A673 (cell line): ENCODE data around the gene EHMT1. TPM values are rescaled to one million over a fixed set of nuclear protein-coding genes. Genes with fewer than 3 reads are reported as not detected.

Source experiments
- BruUV-seq: library from RNA; stranded (reverse); fragments of 400-500 nt; replicated peaks from 2 replicates; lab custom pipeline; 2021; lab: Mats Ljungman, UMichigan
- CTCF ChIA-PET: fragments of 300-600 bp; sonication (Branson Sonifier 250); formaldehyde crosslinking; loops from one replicate; lab custom pipeline; 2022; ENCODE audit warnings: antibody characterized with exemption; lab: Charles Lee
- POLR2A ChIA-PET: fragments of 300-600 bp; sonication (Branson Sonifier 250); formaldehyde crosslinking; loops from one replicate; lab custom pipeline; 2022; ENCODE audit warnings: antibody characterized with exemption; ENCODE audit not compliant: low non-redundant PET; lab: Charles Lee
- DNase-seq: peaks from one replicate; pipeline ENCODE4 v3.0.0-alpha.2; 2015; ENCODE audit warnings: low spot score
- H3K27ac ChIP-seq: fragments of 200-600 bp; sonication (generic); 2 replicates; pipeline ENCODE4 v1.5.1; 2016; ENCODE audit warnings: mixed run types, low read depth, mild to moderate bottlenecking, mixed read lengths, antibody characterized with exemption, low read length; ENCODE audit not compliant: poor library complexity, severe bottlenecking
- H3K27me3 ChIP-seq: fragments of 200-600 bp; sonication (generic); replicated peaks from 2 replicates; pipeline ENCODE4 v1.6.1; 2017; ENCODE audit warnings: mixed run types, low read depth, mild to moderate bottlenecking, mixed read lengths, antibody characterized with exemption, low read length; ENCODE audit not compliant: insufficient read depth, poor library complexity
- H3K36me3 ChIP-seq: fragments of 200-600 bp; sonication (generic); 2 replicates; pipeline ENCODE4 v1.6.1; 2016; ENCODE audit warnings: mixed run types, mild to moderate bottlenecking, mixed read lengths, antibody characterized with exemption, low read length; ENCODE audit not compliant: insufficient read depth, poor library complexity, severe bottlenecking
- H3K4me1 ChIP-seq: fragments of 200-600 bp; sonication (generic); 2 replicates; pipeline ENCODE4 v1.6.1; 2017; ENCODE audit warnings: mixed run types, mild to moderate bottlenecking, mixed read lengths, antibody characterized with exemption, low read length; ENCODE audit not compliant: insufficient read depth, poor library complexity, severe bottlenecking
- H3K4me3 ChIP-seq: fragments of 200-600 bp; sonication (generic); 2 replicates; pipeline ENCODE4 v1.5.1; 2016; ENCODE audit warnings: low read depth, mixed run types, mild to moderate bottlenecking, mixed read lengths, low read length; ENCODE audit not compliant: poor library complexity, severe bottlenecking
- H3K9me3 ChIP-seq: fragments of 200-600 bp; sonication (generic); 2 replicates; pipeline ENCODE4 v1.6.1; 2016; ENCODE audit warnings: mixed run types, low read depth, mild to moderate bottlenecking, mixed read lengths, antibody characterized with exemption, low read length; ENCODE audit not compliant: poor library complexity, severe bottlenecking
- EZH2 ChIP-seq: fragments of 200-600 bp; sonication (generic); IDR thresholded peaks from 2 replicates; pipeline ENCODE4 v1.6.1; 2017; ENCODE audit warnings: borderline replicate concordance, low read depth, mild to moderate bottlenecking, mixed read lengths, antibody characterized with exemption, low read length; ENCODE audit not compliant: poor library complexity, severe bottlenecking
- intact Hi-C: fragments of 100-400 bp; cut with micrococcal nuclease; formaldehyde crosslinking; loops from one replicate; pipeline ENCODE4 v1.10.0; 2022; ENCODE audit not compliant: unreplicated experiment
- total RNA-seq: library from RNA; stranded (reverse); gene quantifications from 2 replicates; pipeline ENCODE4 v1.2.3, GENCODE V29; 2021
- TF ChIP-seq, protein P1 (sequence below): fragments of 300-800, 200-600 bp; sonication (generic); conservative IDR thresholded peaks from 2 replicates; pipeline ENCODE4 v1.5.1; 2017; ENCODE audit warnings: low read depth, mild to moderate bottlenecking, antibody characterized with exemption, low read length, moderate library complexity, mixed read lengths

EHMT1 gene
- total RNA-seq, 1 experiment from 2014 or later, result 115 TPM

DNA sequence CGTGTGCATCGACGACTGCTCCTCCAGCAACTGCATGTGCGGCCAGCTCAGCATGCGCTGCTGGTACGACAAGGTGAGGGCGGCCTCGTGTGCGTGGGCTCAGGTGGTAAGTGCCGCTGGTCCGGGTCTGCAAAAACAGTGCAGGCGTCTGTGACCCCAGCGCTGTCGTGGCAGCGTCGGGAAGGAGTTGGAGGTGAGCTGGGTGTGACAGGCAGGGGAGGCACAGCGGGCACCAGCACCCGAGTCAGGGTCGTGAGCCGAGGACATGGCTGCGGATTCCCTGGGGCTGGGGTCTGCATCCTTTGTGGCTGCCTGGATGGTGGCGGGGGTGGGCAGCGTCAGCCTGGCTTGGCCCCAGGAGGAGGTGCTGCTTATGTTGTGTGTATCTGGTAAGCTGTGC is 195.6 kb downstream of the EHMT1 start:
- Histone ChIP-seq H3K4me1 (no peaks in the 10 kb centered on the region), H3K36me3 (peaks cover 34% of the 10 kb centered on the region), H3K27me3 (no peaks in the 10 kb centered on the region), H3K27ac (no peak overlapping the region), H3K9me3 (no peaks in the 10 kb centered on the region), H3K4me3 (no peak overlapping the region)
- CTCF ChIA-PET, result no interaction called here
- intact Hi-C loops, result no loop called here
- no peak for TF ChIP-seq EZH2
- TF ChIP-seq, protein P1, sequence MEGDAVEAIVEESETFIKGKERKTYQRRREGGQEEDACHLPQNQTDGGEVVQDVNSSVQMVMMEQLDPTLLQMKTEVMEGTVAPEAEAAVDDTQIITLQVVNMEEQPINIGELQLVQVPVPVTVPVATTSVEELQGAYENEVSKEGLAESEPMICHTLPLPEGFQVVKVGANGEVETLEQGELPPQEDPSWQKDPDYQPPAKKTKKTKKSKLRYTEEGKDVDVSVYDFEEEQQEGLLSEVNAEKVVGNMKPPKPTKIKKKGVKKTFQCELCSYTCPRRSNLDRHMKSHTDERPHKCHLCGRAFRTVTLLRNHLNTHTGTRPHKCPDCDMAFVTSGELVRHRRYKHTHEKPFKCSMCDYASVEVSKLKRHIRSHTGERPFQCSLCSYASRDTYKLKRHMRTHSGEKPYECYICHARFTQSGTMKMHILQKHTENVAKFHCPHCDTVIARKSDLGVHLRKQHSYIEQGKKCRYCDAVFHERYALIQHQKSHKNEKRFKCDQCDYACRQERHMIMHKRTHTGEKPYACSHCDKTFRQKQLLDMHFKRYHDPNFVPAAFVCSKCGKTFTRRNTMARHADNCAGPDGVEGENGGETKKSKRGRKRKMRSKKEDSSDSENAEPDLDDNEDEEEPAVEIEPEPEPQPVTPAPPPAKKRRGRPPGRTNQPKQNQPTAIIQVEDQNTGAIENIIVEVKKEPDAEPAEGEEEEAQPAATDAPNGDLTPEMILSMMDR, result no peak
- BruUV-seq, result no TSS peak
- DNase-seq, result no peak
- POLR2A ChIA-PET, result no interaction called here

DNA sequence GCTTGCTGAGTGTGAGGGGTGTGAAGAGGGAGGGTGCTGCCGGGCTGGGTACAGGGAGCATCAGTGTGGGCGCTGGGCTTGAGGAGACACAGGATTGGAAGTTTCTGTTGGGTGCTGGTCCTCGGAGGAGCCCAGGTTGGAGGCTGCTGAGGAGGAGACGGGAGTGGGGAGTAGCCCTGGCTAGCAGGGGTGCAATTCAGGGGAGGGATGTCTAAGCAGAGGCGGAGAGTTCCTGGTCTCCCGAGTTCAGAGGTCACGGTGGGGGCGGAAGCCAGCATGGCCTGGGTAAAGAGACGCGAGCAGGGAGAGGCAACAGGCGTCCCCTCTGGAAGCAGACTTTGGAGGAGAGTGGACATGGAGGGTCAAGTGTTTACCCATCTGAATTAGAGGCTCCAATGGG is 196.0 kb downstream of the EHMT1 start:
- no peaks in the 10 kb centered on the region for H3K27me3 ChIP-seq
- intact Hi-C loops, result no loop called here
- no peaks in the 10 kb centered on the region for H3K4me1 ChIP-seq
- H3K36me3 ChIP-seq, result peaks cover 34% of the 10 kb centered on the region
- no TSS peak for BruUV-seq
- no peak overlapping the region for H3K4me3 ChIP-seq
- H3K27ac ChIP-seq, result no peak overlapping the region
- no peak for DNase-seq
- no peaks in the 10 kb centered on the region for H3K9me3 ChIP-seq
- TF ChIP-seq EZH2, result no peak
- TF ChIP-seq, protein P1, result no peak
- ChIA-PET CTCF (no interaction called here), POLR2A (no interaction called here)

DNA sequence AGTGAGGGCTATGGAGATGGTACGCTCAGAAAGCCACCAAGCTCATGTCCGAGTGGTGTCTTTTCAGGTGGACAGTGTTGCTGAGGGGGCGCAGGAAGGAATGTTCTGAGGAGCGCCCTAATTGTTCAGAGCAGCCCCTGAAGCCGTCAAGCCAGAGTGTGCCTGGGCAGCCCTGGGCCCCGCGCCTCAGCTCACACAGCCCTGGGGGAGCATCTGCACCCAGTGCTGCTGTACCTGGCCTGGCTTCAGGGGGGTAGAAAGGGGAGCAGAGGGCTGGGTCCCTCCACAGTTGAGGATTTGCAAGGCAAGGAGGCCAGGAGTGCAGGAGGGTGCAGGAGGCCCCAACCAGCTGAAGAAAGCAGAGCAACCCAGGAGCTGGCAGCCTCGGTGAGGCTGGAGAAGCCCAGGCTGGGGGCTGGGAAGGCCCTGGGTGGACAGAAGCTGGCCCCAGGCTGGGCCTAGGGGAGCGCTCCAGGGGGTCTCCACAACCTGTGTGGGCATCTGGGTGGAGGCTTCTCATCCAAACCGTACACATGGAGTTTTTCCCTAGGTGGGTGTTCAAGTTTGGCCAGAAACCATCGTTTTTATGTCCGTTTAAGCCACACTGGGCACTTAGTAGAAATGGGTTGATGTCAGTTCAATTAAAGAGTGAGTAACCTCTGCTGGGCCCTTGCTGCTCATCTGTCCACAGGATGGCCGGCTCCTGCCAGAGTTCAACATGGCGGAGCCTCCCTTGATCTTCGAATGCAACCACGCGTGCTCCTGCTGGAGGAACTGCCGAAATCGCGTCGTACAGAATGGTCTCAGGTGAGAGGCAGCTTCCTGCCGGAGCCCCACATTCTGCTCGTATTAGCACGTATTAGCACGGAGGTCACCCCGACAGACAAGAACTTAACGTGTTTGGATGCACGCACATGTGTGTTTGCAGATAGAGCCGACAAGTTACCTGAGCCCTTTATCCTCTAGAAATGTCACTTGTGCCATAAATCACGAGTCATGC is 196.8 kb downstream of the EHMT1 start:
- intact Hi-C loops, result no loop called here
- no peak overlapping the region for H3K27ac ChIP-seq

More for the DNA sequence above, 196.8 kb downstream of the EHMT1 start:
- Histone ChIP-seq H3K27me3 (no peaks in the 10 kb centered on the region), H3K4me3 (no peak overlapping the region), H3K9me3 (no peaks in the 10 kb centered on the region), H3K4me1 (no peaks in the 10 kb centered on the region), H3K36me3 (peaks cover 34% of the 10 kb centered on the region)
- no peak for DNase-seq
- no TSS peak for BruUV-seq
- TF ChIP-seq, protein P1, result no peak
- no peak for TF ChIP-seq EZH2
- ChIA-PET POLR2A (no interaction called here), CTCF (no interaction called here)
